SU-DHL-6 (cell line): Measurements from ENCODE around the gene PTPRH.

ENCODE experiments used
- H2AFZ ChIP-seq: fragments of 200-600 bp; sonication (generic); 2 replicates; pipeline ENCODE4 v1.6.1; 2014; ENCODE audit warnings: low read depth, mild to moderate bottlenecking, moderate library complexity, mixed read lengths, antibody characterized with exemption, low read length; ENCODE audit not compliant: severe bottlenecking
- H3F3A ChIP-seq: fragments of 200-600 bp; shearing (Covaris generic); 2 replicates; pipeline ENCODE4 v1.6.0; 2016; ENCODE audit warnings: antibody characterized with exemption, mild to moderate bottlenecking; ENCODE audit not compliant: insufficient read depth
- H3K27ac ChIP-seq: fragments of 200-600 bp; sonication (generic); 2 replicates; pipeline ENCODE4 v1.5.1; 2016; ENCODE audit warnings: low read depth, mild to moderate bottlenecking, low read length, moderate library complexity, mixed read lengths
- H3K27me3 ChIP-seq: fragments of 200-600 bp; sonication (generic), shearing (Covaris generic); 2 replicates; pipeline ENCODE4 v1.6.0; 2014; ENCODE audit warnings: mild to moderate bottlenecking, low read length
- H3K36me3 ChIP-seq: fragments of 200-600 bp; sonication (generic); 2 replicates; pipeline ENCODE4 v1.6.1; 2014; ENCODE audit warnings: mild to moderate bottlenecking, low read length, mixed read lengths
- H3K4me2 ChIP-seq: fragments of 300-600, 200-600 bp; shearing (Covaris generic), sonication (generic); 2 replicates; pipeline ENCODE4 v1.6.0; 2014; ENCODE audit warnings: low read length, low read depth, mild to moderate bottlenecking; ENCODE audit not compliant: poor library complexity, severe bottlenecking
- H3K4me3 ChIP-seq: fragments of 200-600 bp; sonication (generic); 2 replicates; pipeline ENCODE4 v1.5.1; 2014; ENCODE audit warnings: antibody characterized with exemption, low read length, mild to moderate bottlenecking, mixed read lengths; ENCODE audit not compliant: insufficient read depth, poor library complexity, severe bottlenecking
- H3K79me2 ChIP-seq: fragments of 200-600 bp; sonication (generic); 2 replicates; pipeline ENCODE4 v1.6.1; 2014; ENCODE audit warnings: mild to moderate bottlenecking, low read length, moderate library complexity; ENCODE audit not compliant: insufficient read depth
- H3K9ac ChIP-seq: fragments of 200-600 bp; sonication (generic); 2 replicates; pipeline ENCODE4 v1.7.0; 2014; ENCODE audit warnings: mild to moderate bottlenecking, low read length
- H3K9me2 ChIP-seq: fragments of 200-600 bp; sonication (generic); replicated peaks from 2 replicates; pipeline ENCODE4 v1.6.1; 2014; ENCODE audit warnings: low read length; ENCODE audit not compliant: insufficient read depth
- H3K9me3 ChIP-seq: fragments of 200-600 bp; sonication (generic); 2 replicates; pipeline ENCODE4 v1.6.1; 2014; ENCODE audit warnings: low read length, mixed read lengths; ENCODE audit not compliant: insufficient read depth
- H4K20me1 ChIP-seq: fragments of 200-600 bp; sonication (generic); 2 replicates; pipeline ENCODE4 v1.6.1; 2014; ENCODE audit warnings: low read depth, mild to moderate bottlenecking, antibody characterized with exemption, low read length, moderate library complexity, mixed read lengths
- CTCF ChIP-seq: fragments of 200-600 bp; sonication (generic); IDR thresholded peaks from one replicate; pipeline ENCODE4 v1.5.1; 2017; ENCODE audit warnings: antibody characterized with exemption, mild to moderate bottlenecking, low read length, moderate library complexity; ENCODE audit not compliant: insufficient read depth, poor library complexity, severe bottlenecking
- EZH2phosphoT487 ChIP-seq: fragments of 200-600 bp; sonication (generic), shearing (Covaris generic); conservative IDR thresholded peaks from 2 replicates; pipeline ENCODE4 v1.6.1; 2018; ENCODE audit warnings: mild to moderate bottlenecking, antibody characterized with exemption, low read length, moderate library complexity, mixed read lengths

The PTPRH gene

DNA sequence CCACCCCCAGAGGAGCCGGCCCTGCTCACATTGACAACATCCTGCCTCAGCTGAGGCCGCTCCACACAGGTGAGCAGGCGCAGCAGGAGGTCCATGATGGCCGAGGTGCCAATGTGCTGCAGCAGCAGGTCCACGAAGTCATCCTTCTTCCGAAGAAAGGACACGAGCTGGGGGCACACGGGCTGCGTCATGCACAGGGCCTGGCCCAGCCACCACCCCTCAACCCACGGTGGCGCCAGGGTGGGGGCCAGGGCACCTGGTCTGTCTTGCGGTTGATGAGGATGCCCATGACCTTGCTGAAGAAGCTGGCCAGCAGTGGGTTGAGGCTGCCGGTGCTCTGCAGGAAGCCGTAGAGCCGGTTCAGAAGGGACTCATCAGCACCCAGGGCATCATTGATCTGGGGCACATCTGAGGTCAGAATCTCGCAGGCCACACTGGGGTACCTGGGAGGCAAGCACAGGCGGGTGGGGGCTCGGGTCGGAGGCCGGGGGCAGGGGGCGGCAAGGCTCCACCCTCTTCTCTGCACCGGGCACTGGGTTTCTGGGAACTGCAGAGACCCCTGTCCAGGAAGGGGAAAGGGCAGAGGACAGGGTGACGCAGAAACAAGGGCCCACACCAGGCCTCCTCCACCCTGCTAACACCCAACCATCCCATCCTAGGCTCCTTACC, 36.1 kb upstream of the PTPRH start:
- H3K9ac ChIP-seq, result no peak overlapping the region
- peaks cover 39% of the 10 kb centered on the region for H3K79me2 ChIP-seq
- no peaks in the 10 kb centered on the region for H3K9me2 ChIP-seq
- no peak overlapping the region for H2AFZ ChIP-seq
- no peaks in the 10 kb centered on the region for H3K27me3 ChIP-seq
- no peak overlapping the region for H3K4me3 ChIP-seq
- TF ChIP-seq CTCF, result no peak
- TF ChIP-seq EZH2phosphoT487, result no peak
- H3K9me3 ChIP-seq, result no peaks in the 10 kb centered on the region
- H3F3A ChIP-seq, result no peaks in the 10 kb centered on the region
- H3K36me3 ChIP-seq, result peaks cover 3% of the 10 kb centered on the region; the same call in 1 of the 2 replicates
- H3K27ac ChIP-seq, result no peak overlapping the region
- no peak overlapping the region for H3K4me2 ChIP-seq
- H4K20me1 ChIP-seq, result peaks cover 8% of the 10 kb centered on the region; the same call in 1 of the 2 replicates

DNA sequence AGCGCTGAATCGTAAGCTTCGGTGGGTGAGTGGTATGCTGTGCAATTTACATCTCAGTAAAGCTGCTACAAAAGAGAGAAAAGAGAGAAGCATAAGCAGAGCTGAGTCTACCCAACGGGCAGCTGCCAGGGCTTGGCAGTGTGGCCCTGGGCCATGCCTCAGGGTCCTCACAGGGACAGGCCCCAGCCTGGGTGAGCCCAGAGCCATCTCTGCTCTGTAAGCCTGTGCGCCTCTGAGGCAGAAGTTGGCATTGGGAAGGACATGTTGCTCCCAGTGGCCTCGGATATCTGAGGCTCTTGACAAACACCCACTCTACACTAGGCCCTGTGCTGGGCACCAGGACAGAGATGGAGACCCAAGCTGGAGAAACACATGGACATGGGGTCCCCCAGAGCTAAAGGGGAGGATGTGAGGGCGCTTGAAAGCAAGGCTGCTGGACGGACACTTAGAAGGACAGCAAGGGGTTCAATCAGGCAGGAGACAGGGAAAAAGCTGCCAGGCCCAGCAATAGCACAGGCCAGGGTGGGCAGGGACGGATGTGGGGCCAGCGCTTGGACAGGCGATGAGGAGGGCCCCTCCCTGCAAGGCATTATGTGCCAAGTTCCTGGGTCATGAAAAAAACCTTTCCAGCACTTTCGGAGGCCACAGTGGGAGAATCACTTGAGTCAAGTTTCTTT, 34.8 kb upstream of the PTPRH start:
- H3K4me3 ChIP-seq, result no peak overlapping the region
- peaks cover 27% of the 10 kb centered on the region for H3K79me2 ChIP-seq
- peaks cover 8% of the 10 kb centered on the region; the same call in 1 of the 2 replicates for H4K20me1 ChIP-seq

DNA sequence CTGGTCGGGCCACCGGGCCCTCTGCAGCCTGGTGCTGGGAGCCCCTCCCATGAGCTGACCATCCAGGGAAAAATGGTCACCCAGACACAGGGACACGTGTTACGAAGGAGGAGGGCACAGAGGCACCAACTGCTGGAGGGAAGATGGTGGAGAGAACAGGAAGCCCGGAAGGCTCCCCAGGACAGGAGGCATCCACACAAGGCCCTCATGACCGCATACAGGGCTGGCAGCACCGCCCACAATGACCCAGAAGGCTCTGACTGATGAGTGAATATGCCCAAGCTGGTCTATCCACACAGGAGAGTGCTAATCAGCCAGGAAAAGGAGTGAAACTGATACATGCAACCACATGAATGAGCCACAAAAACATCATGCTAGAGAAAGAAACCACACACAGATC, 33.2 kb upstream of the PTPRH start:
- Histone ChIP-seq H3K9me3 (no peaks in the 10 kb centered on the region), H3K9ac (no peak overlapping the region), H3K36me3 (peaks cover 3% of the 10 kb centered on the region; the same call in 1 of the 2 replicates), H3K27ac (no peak overlapping the region), H3K4me2 (no peak overlapping the region), H4K20me1 (no peaks in the 10 kb centered on the region), H3K4me3 (no peak overlapping the region), H3K79me2 (peaks cover 10% of the 10 kb centered on the region), H2AFZ (no peak overlapping the region), H3K9me2 (no peaks in the 10 kb centered on the region), H3K27me3 (no peaks in the 10 kb centered on the region), H3F3A (no peaks in the 10 kb centered on the region)
- TF ChIP-seq CTCF (no peak), EZH2phosphoT487 (no peak)

More for the DNA sequence above, 34.8 kb upstream of the PTPRH start:
- no peaks in the 10 kb centered on the region for H3K9me3 ChIP-seq
- H3K27ac ChIP-seq, result no peak overlapping the region
- TF ChIP-seq EZH2phosphoT487, result no peak
- no peak for TF ChIP-seq CTCF
- H3K36me3 ChIP-seq, result peaks cover 3% of the 10 kb centered on the region; the same call in 1 of the 2 replicates
- no peak overlapping the region for H3K4me2 ChIP-seq
- H3K27me3 ChIP-seq, result no peaks in the 10 kb centered on the region
- H3K9ac ChIP-seq, result no peak overlapping the region
- H3F3A ChIP-seq, result no peaks in the 10 kb centered on the region
- H3K9me2 ChIP-seq, result no peaks in the 10 kb centered on the region
- H2AFZ ChIP-seq, result no peak overlapping the region
